NCI-H69 (cell line): ENCODE measurements around the gene UFSP2.

Experiments used
- DNase-seq: peaks from one replicate; lab custom pipeline; 2025; lab: John Stamatoyannopoulos, UW

UFSP2 gene

DNA sequence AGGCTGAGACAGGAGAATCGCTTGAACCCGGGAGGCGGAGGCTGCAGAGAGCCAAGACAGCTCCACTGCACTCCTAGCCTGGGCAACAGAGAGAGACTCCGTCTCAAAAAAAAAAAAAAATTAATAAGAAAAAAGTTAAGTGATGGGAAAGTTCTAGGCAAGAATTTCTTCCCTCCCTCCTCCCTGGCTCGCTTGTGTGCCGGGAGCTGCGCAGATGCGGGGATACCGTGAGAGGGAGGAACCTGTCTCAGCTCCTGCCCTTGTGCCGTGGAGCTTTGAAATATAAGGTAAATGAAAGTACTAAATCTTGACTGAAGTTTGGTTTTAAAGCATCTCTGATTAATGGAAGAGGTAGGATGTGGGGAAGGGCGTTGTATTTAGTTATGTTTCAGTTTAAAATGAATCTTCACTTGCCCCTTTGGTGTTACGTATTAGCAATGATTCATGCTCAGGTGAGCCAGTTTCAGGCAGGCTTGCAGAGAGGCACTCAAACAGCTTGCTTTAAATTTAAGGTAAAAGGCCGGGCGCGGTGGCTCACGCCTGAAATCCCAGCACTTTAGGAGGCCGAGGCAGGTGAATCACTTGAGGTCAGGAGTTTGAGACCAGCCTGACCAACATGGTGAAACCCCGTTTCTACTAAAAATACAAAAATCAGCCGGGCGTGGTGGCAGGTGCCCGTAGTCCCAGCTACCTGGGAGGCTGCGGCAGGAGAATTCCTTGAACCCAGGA, 1.4 kb upstream of the UFSP2 start:
- DNase-seq: no peak

DNA sequence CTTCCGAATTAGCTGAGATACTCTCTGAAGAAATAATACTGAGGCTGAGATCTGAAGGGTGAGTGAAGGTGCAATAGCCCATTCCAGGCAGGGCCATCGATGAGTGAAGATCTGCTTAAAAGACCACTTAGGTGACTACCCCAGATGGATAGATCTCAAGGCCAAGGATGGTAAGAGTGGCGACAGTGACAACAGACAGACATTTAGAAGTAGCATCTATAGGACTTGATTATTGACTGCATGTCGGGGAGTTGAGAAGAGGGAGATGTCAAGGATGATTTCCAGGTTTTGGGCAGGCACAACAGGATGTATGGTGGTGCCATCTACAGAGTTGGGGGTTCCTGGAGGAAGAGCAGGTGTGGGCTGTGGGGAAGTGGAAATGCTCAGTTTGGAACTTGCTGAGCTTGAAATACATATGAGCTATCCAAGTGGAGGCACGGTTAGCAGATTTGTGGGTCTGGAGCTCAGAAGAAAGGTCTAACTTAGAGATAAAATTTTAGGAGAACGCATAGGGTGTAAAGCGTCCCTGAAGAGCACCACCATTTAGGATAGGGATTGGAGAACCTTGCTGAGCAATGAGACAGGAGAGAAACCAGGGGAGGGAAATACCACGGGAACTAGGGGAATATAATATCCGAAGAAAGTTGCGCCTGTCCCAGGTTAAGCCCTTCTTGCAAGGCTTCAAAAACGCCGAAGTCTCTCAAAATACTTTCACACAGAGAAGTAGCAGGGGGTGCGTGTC, 688 bp downstream of the UFSP2 start:
- DNase-seq: no peak

DNA sequence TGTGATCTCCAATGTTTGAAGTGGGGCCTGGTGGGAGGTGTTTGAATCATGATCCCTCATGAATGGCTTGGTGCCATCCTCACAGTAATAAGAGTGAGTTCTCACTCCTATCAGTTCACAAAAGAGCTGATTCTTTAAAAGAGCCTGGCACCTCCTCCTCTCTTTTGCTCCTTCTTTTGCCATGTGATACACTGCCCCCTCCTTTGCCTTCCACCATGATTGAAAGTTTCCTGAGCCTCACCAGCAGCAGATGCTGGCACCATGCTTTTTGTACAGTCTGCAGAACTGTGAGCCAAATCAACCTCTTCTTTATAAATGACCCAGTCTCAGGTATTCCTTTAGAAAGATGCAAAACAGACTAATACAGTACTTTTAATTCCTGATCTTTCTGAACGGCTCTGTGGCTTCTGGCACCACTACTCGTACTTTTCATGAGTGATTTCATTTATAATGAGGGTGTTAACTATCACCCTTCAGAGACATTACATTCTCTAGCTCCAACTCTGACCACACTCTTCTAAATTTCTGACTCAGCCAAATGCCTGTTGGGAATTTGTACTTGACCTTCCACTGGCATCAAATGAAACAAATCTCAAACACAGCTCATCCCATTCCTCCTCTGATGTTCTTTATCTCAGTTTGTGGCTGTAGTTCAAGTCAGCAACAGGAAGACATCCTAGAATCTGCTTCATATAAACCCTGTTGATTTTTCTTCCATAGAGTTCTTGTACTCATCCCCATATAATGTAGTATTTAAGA, 4.2 kb downstream of the UFSP2 start:
- no peak for DNase-seq

DNA sequence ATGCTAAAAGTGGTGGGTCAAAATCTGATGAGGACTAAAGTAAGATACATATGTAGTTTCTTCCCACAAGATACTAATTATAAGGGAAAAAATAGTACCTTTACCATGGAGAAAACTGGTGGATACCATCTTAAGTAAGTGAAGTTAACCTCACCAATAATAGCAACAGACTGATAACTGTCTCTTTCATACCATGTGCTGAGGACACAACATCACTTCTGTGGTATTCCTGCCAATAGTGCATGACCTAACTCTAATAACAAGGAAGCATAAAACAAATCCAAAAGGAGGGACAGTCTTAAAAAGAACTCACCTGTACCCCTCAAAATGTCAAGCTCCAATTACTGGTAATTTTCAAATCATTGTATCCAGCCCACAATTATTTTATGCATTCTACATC, 8.8 kb downstream of the UFSP2 start:
- no peak for DNase-seq

DNA sequence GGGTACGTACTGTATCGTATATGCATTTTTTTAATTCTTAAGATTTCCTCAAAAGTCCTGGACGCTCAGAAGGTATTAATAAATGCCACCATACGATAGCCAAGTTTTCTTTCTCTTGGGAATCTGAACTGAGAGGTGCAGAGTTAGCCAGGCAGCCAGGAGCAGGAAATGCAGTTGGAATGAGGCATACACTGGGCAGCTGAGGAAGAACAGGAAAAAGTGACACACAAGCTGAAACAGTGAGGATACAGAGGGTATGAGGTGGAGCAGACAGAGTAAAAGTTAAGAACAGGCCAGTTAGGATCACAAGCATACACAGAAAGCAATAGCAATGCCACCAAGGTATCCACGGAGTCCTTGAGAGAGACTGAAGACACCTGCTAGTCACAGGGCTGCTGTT, 13.4 kb downstream of the UFSP2 start:
- DNase-seq: no peak

DNA sequence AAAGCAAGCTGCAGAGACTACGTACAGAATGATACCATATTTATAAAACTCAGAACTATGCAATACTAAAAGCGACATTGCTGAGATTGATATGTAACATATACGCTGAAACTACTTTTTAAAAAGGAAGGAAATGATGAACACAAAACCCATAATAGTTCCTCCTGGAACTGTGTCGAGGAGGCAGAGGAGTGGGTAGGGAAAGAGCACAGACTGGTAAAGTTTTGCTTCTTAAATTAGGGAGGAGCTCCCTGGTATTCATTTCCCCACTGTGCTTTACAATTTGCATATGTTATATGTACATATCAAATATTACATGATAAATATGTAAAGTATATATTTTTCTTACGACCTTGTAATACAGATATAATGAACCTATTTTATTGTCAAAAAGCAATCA, 13.9 kb downstream of the UFSP2 start:
- DNase-seq: no peak

DNA sequence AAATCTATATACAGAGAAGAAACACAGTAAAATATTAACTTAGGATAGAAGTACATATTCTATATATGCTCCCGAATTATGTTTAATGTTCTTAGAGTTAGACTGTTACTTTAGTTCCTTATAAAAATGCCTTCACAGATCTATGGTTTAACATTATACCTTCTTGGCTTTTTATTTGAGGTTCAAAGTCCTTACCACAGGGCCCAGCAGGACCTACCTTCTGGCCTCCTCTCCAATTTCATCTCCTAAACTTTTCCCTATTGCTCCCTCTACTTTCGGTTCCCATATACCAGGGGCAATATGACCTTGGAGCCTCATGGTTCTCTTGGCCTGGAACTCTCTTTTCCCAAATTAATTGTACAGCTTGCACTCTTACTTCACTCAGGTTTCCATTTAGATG, 17.3 kb downstream of the UFSP2 start:
- no peak for DNase-seq

DNA sequence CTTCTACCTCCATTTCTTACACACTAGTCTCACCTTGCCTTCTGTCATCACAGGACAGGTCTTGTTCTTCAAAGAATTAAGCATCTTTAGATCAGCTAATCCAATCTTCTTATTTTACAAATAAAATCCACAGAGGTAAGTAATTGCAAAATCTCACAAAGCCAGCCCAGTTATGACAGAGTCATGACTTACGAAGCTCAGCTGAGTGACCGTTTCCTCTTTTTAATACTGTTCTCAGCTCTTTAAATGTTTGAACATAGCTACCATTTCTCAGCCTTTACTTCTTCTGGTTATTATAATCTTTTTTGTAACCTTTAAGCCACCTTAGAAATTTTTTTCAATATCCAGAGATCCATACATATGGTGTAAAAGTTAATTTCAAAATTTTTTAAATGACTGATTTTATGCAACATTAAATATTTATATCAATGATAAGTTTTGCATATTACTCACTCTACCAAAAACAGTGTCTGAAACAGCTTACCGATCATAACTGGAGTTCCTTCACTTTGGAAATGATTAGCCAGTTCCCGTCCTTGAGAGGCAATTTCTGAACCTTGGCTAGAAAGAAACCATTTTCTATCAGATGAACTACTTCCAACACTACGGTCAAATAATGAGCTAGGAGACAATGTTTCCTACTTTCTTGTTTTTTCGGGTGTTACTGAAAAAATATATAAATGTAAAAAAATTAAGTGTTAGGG, 20.3 kb downstream of the UFSP2 start:
- DNase-seq: no peak

DNA sequence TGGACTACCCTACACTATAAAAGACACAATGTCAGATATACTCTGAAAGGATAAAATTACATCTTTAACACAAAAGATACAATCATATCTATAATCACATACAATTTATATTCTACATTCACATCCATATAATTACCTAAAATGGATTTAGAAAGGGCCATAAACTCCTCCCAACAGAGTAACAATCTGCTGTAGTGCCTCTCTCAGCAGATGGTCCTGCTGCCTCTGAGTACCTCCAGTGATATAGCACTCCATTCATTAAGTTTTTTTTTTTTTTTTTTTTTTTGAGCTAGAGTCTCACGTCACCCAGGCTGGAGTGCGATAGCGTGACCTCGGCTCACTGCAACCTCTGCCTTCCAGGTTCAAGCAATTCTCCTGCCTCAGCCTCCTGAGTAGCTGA, 21.7 kb downstream of the UFSP2 start:
- DNase-seq: peak; percentile 79

DNA sequence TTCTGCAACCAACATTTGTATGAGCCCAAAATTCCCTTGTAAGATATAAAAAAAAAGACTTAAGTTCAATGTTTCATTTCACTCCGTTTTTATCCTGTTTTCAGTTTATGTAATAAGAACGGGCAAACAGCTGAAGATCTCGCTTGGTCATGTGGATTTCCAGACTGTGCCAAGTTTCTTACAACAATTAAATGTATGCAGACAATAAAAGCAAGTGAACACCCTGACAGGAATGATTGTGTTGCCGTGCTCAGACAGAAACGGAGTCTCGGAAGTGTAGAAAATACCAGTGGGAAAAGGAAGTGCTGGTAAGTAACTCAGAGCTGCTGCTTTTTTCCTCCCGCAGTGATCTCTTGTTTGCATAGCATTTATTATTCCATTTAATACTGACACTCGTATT, 26.3 kb downstream of the UFSP2 start:
- peak; percentile 35 for DNase-seq

DNA sequence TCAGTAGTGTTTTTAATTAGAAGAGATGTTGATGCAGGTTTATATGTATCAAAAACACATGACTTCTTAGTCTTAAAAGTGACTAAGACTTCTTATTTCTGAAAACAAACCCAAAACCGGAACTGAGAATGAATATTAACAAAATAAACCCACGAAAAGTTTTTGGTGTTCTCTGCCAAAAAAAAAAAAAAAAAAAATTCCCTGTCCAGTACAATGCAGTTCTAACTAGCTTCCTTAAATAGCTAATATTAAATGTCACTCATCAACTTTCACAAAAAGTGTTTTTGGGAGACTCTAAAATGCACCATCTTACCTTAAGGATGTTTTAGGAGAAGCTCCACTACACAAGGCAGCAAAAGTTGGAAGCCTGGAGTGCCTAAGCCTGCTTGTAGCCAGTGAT, 27.1 kb downstream of the UFSP2 start:
- DNase-seq: no peak

DNA sequence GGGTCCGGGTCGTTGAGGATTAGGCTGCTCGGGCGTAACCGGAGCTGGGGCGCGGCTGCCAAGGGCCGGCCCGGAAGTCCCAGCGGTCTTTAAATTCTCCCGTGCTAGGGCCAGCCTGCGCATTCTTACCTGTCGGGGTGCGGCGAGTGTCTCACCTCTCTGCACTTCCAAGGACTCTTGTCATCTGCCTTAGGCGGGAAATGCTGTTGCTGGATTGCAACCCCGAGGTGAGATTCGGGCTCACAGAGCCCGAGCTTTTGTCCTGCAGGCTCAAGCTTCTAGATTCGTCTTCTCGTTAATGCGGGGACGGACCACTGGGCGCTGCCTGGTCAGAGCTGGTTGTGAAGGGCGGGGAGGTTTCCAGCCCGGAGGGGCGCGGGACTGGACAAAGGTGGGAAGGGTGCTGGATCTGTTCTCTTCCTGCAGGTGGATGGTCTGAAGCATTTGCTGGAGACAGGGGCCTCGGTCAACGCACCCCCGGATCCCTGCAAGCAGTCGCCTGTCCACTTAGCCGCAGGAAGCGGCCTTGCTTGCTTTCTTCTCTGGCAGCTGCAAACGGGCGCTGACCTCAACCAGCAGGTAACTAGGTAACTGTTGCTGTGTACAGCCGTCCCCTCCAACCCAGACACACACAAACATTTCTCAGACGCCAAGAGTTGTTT, 28.9 kb downstream of the UFSP2 start, which contains the start of gene ANKRD37:
ANKRD37 (plus strand) TSS at position 118 of the 662 bp plus-strand sequence; CDS start at position 201, 83 bp downstream.
- peak; percentile 55 for DNase-seq

DNA sequence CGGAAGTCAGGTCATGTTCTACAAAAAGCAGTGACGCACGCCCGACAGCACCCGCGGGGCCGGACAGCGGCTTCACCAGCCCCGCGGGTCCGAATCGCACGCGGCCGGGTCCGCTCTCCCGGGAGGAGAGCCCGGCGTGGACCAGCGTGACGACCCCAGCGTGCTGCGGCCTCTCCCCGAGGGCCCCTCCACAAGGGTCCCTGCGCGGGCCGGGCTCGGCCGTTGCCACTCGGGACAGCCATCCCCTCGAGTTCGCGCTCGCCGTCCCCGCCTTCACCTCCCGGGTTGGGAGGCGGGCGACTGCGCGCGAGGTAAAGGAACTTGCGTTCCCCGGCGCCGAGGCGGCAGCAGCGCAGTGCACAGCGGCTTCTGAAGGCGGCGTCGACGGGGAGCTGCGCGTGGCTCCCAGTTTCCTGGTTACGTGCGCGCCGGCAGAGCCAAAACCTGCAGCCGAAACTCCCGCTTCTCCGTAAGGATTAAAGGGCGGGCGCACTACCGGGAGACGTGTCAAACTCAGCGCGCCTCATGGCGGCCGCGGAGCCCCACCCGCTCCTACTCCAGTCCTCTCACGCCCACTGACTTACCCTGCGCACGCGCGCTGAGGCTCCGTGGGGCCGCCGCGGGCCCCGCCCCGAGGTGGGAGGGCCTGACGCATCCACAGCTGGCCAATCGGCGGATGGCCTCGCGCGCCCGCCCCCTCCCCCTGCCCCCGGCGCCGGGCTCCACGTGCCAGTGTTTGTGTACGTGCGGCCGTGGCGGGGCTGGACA, 29.6 kb downstream of the UFSP2 start:
- peak; percentile 94 for DNase-seq

DNA sequence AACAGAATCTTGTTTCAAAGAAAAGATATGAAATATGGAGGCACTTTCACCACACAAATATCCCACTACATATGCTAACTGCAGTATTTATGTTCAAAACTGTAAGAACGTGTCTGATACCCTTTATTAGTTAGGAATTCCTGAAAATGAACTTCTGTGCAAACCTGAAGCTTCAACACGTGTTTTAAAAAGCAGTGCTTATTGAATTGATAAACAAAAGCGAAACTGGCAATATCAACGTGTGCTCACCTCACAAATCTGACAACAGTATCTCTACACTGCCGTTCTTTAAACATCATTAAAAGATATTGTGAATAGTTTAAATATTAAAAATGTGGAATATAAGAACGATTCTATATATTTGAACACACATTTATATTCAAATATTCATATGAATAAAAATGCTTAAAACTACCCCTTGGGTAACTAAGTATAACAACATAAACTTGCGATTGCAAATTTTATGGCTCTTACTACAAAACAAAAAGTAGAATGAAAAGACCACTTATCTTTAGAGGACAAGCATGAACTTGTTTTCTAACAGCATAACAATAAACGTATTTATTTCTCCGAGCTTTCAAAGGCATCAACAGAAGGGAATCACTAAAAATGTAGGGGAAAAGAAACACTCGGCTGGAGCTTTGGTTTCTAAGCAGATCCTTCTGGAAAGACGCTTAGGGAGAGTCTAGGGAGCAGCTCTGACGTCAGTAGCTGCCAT, 30.4 kb downstream of the UFSP2 start, which contains the start of gene LRP2BP:
LRP2BP (minus strand) TSS at position 687 of the 718 bp plus-strand sequence. CDS start 17,738 bp downstream, outside the sequence.
- no peak for DNase-seq

DNA sequence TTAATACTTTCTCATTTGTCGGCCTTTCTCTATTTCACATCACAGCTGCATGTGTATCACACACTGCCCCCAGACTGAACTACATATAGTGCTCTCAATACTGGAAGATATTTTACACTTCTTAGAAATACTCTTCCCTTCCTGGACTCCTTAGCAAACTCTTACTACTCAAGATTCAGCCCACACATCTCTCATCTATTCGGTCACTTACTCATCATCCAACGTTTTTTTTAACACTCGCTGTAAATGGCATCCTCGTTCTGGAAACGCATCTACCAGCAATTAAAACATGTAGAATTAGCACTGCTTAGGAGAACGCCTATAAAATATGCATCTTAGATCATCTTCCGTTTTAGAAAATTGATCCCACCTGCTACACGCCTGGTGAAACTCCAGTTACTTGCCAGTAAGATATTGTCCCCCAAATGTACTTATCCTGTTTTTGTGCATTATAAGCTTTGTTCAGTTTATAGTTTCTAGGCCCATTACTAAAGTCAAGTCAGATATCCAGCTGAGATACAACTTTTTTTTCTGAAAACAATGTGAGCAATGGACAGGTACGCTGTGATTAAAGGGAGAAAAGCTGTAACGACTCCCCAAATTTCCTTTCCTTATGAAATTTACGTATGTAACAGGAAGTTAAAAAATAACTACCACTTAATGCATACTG, 31.1 kb downstream of the UFSP2 start:
- DNase-seq: no peak

DNA sequence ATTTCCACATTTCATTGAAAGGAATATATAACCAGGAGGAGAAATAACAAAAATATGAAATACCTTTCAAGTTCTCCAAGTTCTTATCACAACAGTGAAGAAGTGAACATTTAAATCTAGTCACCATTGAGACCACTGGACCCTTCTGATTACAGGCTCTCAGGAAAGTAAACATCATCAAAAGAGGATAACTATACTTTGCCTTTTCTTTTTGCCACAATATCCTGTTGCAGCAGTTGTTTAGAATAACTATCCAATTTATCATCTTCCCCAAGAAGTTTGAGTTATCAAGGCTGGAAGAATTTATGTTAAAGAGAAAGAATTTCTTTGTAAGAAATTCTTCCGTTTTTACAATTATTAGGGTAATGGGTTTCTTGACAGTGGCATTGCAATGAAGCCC, 33.6 kb downstream of the UFSP2 start:
- no peak for DNase-seq

DNA sequence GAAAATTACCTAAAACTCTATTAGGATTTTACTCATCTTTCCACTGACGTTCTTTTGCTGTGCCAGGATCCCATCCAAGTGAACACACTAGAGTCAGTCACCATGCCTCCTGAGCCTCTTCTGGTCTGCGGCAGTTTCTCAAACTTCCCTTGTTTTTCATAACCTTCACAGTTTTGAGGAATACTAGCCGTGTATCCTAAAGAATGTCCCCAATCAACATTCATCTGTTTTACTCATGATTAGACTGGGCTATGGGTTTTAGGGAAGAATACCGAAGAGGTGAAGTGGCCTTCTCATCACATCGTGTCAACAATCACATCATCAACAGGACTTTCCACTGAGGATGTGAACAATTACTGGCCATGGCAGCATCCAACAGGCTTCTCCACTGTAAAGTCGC, 34.8 kb downstream of the UFSP2 start:
- no peak for DNase-seq

DNA sequence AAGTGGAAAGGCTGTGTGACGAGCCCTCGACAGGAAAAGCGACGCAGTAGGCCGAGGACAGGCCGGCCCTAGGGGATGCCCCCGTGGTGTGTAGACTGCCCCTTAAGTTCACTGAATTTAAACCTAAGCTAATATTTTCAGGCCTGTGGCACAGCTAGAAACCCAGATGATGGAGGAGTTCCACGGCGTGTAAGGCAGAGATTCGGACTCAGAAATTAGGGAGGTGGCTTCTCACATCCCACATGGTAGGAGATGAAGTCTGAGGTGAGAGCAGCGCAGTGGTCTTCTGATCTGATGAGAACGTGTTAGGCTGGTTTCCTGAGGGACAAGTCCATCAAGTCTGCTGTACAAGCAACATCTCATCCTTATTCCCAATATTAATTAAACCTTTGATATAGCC, 37.8 kb downstream of the UFSP2 start:
- no peak for DNase-seq

DNA sequence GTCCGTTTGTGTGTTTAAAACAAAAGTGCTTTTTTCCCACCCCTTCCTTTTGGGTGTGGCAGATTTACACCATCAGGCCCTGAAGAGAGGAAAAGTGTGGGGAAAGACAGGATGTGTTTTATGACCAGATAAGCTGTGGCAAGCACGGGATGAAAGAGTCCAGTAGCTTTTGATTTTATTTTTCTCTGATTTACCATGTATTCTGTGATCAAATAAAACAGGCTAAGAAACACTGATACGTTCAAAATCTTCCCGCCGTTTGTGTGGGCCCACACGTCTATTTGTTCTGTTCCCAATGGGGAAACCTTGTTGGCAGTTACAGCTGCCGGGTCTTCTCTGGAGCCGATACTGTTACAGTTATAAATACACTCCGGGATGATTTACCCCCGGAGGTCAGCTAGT, 40.8 kb downstream of the UFSP2 start:
- DNase-seq: peak; percentile 56

DNA sequence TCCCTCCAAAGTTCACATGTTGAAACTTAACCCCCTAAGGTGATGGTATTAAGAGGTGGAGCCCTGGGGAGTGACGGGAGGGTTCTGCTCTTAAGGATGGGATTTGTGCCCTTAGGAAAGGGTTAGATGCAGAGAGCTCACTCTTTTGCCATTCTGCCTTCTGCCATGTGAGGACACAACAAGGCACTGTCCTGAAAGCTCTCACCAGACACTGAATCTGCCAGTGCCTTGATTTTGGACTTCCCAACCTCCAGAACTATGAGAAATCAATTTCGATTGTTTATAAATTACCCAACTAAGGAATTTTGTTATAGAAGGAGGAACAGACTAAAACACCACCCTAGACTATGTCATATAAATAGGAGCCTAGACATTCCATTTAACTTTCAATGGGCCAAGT, 41.7 kb downstream of the UFSP2 start:
- DNase-seq: no peak
